ENCODE results near the gene NOM1. TPM values are rescaled to one million over a fixed set of nuclear protein-coding genes. Genes with fewer than 3 reads are reported as not detected.

NOM1 gene
- total and polyA plus RNA-seq, 2 donors (not counting 1 experiment from before 2014, with no cell fraction given): 14.2 to 38.3 TPM

DNA sequence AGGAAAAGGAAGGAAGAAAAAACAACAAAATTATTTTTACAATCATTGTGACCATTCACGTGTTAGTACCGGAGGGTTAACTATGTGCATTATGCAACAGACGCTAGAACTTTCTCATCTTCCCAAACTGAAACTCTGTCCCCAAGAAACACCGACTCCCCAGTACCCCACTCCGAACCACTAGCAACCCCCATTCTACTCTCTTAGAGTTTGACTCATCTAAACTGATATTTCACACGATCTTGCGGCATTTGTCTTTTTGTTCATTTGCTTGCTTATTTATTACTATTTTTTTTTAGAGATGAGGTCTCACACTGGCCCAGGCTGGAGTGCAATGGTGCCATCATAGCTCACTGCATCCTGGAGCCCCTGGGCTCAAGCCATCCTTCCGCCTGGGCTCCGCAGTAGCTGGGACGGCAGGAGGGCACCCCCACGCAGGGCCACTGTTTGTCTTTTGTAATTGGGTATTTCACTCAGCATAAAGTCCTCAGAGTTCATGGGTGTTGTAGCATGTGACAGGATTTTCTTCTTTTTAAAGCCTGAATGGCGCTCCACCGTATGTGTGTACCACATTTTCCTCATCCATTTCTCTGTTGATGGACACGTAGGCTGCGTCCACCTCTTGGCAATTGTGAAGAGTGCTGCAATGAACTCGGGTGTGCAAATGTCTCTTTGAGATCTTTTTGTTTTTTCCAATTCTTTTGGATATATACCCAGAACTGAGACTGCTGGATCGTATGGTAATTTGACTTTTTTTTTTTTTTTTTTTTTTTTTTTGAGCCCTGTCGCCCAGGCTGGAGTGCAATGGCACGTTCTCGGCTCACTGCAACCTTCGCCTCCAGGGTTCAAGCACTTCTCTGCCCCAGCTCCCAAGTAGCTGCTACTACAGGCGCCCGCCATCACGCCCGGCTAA is 51.5 kb downstream of the NOM1 start:
- H3K27ac Mint-ChIP-seq: no peak overlapping the region
- Histone ChIP-seq H3K4me3 (ENCODE audit: control extremely low read depth in 1 of 5, extremely low read depth in 1 of 5, insufficient read depth in 1 of 5, low read depth in 2 of 5, low read length in 4 of 5) (no peak overlapping the region), H3K79me2 (ENCODE audit: control insufficient read depth, insufficient read depth, low read length) (no peaks in the 10 kb centered on the region), H3K9me3 (ENCODE audit: control extremely low read depth in 1 of 3, control insufficient read depth in 2 of 3, insufficient read depth in 1 of 3, low read length in 2 of 3) (peaks cover 0 to 31% (median 2%) of the 10 kb centered on the region in 3 donors), H3K36me3 (replicated peaks in 1 of 2; ENCODE audit: control extremely low read depth in 1 of 2, control insufficient read depth in 1 of 2, extremely low read depth in 1 of 2, insufficient read depth in 2 of 2, low read length in 1 of 2) (no peaks in the 10 kb centered on the region), H3K9ac (ENCODE audit: low read length) (no peak overlapping the region), H3K4me2 (replicated peaks; ENCODE audit: low read depth, low read length, poor library complexity, severe bottlenecking) (peak overlapping the region; percentile 94), H3K27me3 (replicated peaks in 1 of 4; ENCODE audit: control extremely low read depth in 1 of 4, control insufficient read depth in 3 of 4, insufficient read depth in 4 of 4, low read length in 3 of 4) (peaks cover 0 to 80% (median 65%) of the 10 kb centered on the region in 4 experiments), H3K27ac (ENCODE audit: low read length in 2 of 2) (no peak overlapping the region), H2AFZ (ENCODE audit: insufficient read depth, low read depth, low read length, poor library complexity, severe bottlenecking) (no peak overlapping the region), H4K20me1 (ENCODE audit: control insufficient read depth, insufficient read depth, low read length, poor library complexity, severe bottlenecking) (no peaks in the 10 kb centered on the region), H3K4me1 (ENCODE audit: control insufficient read depth in 2 of 2, insufficient read depth in 2 of 2, low read length in 2 of 2) (peaks cover 32 to 44% of the 10 kb centered on the region in 2 donors)
- CTCF ChIA-PET: no interaction called here
- H3K9me3 Mint-ChIP-seq (ENCODE audit: insufficient read depth): no peaks in the 10 kb centered on the region
- peaks cover 60% of the 10 kb centered on the region for H3K27me3 Mint-ChIP-seq
- TF ChIP-seq EZH2 (IDR thresholded peaks at IDR 0.05; ENCODE audit: borderline replicate concordance, insufficient read depth, low read depth, low read length, poor library complexity, severe bottlenecking) (no peak), CTCF (IDR thresholded peaks at IDR 0.05) (no peak)
- peak; percentile 38 for DNase-seq
- intact Hi-C loops (cut with micrococcal nuclease): no loop called here
- POLR2A ChIA-PET: no interaction called here
- peaks cover 27% of the 10 kb centered on the region for H3K4me1 Mint-ChIP-seq
- WGBS (ENCODE audit: insufficient coverage): 9% methylated on average over 7 of the region's 25 CpGs
- peak overlapping the region; percentile 73 for H3K4me3 Mint-ChIP-seq
- ATAC-seq (ENCODE audit: low read depth): no peak

All from B cell (primary cell).